Muscle of back (tissue), 13 donors: ENCODE measurements around the gene AZU1. TPM values are rescaled to one million over a fixed set of nuclear protein-coding genes. Genes with fewer than 3 reads are reported as not detected.

ENCODE experiments used
- DNase-seq, 3 donors: peaks; one replicate each; pipeline versions ENCODE4 v3.0.0 to v3.0.0-alpha.2; 2013
- long read RNA-seq, 9 donors: transcript quantifications; one replicate each; lab custom pipeline, GENCODE V29; 2026
- polyA plus RNA-seq, 10 donors: library from polyadenylated mRNA; unstranded; fragments of 120-200 nt; gene quantifications; one replicate each; pipeline ENCODE4 v1.2.1, GENCODE V29; 2013; ENCODE audit not compliant: insufficient read length in 10 of 10

The AZU1 gene, protein sequence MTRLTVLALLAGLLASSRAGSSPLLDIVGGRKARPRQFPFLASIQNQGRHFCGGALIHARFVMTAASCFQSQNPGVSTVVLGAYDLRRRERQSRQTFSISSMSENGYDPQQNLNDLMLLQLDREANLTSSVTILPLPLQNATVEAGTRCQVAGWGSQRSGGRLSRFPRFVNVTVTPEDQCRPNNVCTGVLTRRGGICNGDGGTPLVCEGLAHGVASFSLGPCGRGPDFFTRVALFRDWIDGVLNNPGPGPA
- polyA plus RNA-seq: 1 to 10 TPM in 7 of 10 donors, under 1 TPM in 3; 0.35 to 3.0 (median 1.2) TPM
- long read RNA-seq, donor 1, partial matches to known transcripts: 0 of 1 reads
- long read RNA-seq, donor 1, other reads (novel, unspliced or antisense): 0 of 1 reads
- long read RNA-seq, donor 2, partial matches to known transcripts: 0 of 2 reads
- long read RNA-seq, donor 2, other reads (novel, unspliced or antisense): 0 of 2 reads
- long read RNA-seq, donor 3: 0 reads
- long read RNA-seq, donor 4: 0 reads
- long read RNA-seq, donor 5, partial matches to known transcripts: 0 of 1 reads
- long read RNA-seq, donor 5, other reads (novel, unspliced or antisense): 0 of 1 reads
- long read RNA-seq, donor 6, partial matches to known transcripts: 0 of 1 reads
- long read RNA-seq, donor 6, other reads (novel, unspliced or antisense): 0 of 1 reads
- long read RNA-seq, donor 7, partial matches to known transcripts: 0 of 1 reads
- long read RNA-seq, donor 7, other reads (novel, unspliced or antisense): 0 of 1 reads
- long read RNA-seq, donor 8: 0 reads
- long read RNA-seq, donor 9: 0 reads

GRCh38 chr19:827710-828321 lies at the start of gene AZU1:
AZU1 (plus strand) TSS chr19:827837; CDS start chr19:827847, 10 bp downstream.
- no peak for DNase-seq

- DNase-seq: peak in 2 of 3 donors; percentile 71 to 80
These were observed 48.6 kb upstream of the AZU1 start for GRCh38 chr19:778910-779653.

DNA sequence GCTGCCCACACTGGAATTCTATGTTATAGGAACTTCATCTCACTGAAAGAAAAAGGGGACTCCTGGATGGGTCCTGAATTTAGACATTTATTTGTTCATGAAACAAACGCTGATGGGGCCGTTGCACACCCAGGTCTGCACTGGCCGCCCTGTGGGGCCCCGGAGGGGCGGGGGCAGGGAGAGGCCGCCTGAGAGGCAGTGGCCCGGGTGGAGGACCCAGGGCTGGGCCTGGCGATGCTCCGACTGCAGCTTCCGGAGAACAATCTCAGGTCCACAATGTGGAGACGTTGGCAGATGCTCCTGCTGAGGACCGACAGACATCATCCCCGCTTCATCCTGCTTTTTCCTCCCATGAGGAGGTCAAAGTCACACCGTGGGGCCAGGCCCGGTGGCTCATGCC lies 46.7 kb upstream of the AZU1 start:
- no peak for DNase-seq

DNA sequence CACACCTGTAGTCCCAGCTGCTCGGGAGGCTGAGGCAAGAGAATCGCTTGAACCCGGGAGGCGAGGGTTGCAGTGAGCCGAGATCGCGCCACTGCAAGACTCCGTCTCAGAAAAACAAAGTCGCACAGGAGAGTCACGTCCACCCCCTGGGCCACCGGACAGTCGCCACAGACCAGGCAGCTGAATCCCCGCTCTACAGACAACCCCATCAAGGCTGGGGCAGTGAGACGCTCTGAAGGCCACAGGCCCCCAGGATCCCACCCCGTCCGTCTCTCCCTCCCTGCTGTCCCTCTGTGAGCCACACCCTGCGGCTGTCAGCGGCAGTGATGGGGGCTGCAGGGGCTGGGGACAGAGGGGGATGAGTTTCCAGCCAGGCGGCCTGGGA lies 45.8 kb upstream of the AZU1 start:
- no peak for DNase-seq

GRCh38 chr19:782185-782877 lies 45.3 kb upstream of the AZU1 start:
- no peak for DNase-seq

GRCh38 chr19:782878-783668 lies 44.6 kb upstream of the AZU1 start:
- DNase-seq: no peak

DNA sequence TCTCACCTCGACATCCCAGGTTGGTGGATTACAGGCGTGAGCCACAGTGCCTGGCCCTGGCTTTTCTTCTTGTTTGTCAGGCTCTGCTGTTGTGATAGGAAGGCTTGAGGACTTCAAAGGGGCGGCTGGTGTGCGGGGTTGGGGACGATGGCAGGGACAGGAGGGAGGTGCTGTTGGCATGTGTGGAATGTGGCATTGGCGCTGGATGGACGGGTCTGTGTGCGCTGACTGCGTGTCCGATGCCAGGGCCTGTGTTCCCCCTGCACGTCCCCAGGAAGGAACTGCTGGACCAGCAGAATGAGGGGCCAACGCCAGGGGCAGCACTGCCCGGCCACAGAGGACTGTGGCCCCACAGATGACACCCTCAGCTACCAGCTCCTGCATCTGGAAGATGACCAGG lies 43.1 kb upstream of the AZU1 start:
- DNase-seq: no peak

DNA sequence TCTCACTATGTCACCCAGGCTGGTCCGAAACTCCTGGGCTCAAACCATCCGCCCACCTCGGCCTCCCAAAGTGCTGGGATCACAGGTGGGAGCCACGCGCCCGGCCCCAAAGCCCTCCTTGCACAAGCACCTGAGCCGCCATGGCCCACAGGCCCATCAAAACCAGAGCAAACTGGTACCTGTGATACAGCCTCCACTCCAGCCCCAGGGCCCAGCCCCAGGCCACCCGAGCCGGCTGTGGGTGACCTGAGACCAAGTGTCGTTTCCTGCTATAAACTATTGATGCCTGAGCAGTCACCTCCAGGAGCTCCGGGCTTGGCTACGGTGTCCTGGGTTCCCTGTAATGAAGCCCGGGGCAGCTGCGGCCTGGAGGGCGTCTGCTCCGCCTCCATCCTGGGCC lies 40.1 kb upstream of the AZU1 start:
- no peak for DNase-seq

GRCh38 chr19:788686-788982 lies 39.0 kb upstream of the AZU1 start:
- DNase-seq: no peak

GRCh38 chr19:788983-789700 lies 38.5 kb upstream of the AZU1 start:
- peak in 1 of 3 donors; percentile 75 for DNase-seq

GRCh38 chr19:789701-790060 lies 38.0 kb upstream of the AZU1 start:
- no peak for DNase-seq

GRCh38 chr19:791007-791566 lies 36.5 kb upstream of the AZU1 start:
- peak in 1 of 3 donors; percentile 24 for DNase-seq

GRCh38 chr19:791567-792305 lies 35.9 kb upstream of the AZU1 start:
- no peak for DNase-seq

GRCh38 chr19:792306-792885 lies 35.2 kb upstream of the AZU1 start:
- peak in 1 of 3 donors; percentile 16 for DNase-seq

DNA sequence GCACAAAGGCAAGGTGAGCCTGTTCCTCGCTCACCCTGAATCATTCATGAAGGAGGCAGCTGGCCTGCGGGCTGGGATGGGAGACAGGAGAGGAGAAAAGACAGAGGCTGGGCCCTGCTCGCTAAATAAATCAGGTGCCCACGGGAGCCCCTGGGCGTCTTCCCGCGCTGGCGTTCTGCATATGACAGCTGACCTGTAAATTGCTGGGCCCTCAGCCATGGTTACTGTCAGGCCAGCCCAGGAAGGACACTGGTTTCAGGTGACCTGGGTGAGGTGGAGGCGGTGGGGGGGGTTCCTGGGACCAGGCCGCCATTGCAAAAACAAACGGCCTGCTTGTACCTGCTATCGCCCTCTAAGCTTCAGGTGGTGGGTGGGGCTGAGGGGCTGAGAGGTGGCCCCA lies 33.8 kb upstream of the AZU1 start:
- DNase-seq: peak in 1 of 3 donors; percentile 11

DNA sequence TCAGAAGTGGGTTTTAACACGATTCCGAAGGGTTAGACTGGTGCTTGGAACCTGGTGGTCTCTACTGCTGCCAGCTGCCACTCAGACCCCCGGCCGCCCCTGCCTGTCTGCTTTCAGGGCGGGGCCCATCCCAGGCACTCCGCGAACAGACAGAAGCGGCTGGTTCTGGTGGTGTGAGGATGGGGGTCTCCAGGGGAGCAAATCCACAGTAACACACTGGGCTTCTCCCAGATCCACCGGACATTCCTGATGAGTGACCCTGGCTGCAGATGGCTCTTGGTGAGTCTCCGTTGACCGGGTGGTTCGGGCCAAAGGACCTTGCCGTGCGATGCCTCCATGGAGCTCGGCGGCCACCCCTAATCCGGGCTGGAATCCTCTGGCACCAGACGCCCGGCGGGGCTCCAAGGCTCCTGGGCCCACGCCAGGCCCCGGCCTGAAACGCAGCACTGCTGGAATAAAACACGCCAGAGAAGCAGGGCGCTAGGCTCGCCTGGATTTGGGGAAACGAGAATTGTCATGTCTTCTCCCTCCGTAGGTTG lies 32.5 kb upstream of the AZU1 start:
- DNase-seq: peak in 1 of 3 donors; percentile 72

DNA sequence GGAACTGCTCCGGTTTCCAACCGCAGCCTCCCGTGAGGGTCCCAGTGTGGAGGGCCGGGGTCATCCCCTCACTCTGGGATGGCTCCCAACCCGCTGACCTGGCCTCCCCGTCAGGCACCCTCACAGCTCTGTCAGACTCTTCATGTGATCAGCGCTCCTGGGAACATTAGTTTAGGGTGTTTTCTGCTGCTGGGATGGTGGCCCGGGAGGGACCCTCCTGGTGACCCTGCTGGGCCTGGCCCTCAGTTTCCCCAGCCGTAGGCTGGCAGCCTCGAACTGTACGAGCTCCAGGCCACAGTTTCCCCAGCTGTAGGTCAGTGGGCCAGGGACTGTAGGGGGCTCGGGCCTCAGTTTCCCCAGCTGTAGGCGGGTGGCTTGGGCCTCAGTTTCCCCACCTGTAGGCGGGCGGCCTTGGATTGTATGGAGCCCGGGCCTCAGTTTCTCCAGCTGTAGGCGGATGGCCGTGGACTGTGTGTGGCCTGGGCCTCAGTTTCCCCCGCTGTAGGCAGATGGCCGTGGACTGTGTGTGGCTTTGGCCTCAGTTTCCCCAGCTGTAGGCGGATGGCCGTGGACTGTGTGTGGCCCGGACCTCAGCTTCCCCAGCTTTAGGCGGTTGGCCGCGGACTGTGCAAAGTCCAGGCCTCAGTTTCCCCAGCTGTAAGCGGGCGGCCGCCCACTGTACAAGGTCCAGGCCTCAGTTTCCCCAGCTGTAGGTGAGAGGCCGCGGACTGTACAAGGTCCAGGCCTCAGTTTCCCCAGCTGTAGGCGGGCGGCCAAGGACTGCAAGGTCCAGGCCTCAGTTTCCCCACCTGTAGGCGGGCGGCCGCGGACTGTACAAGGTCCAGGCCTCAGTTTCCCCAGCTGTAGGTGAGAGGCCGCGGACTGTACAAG lies 31.7 kb upstream of the AZU1 start:
- no peak for DNase-seq
